Measurements from ENCODE around the gene PROB1. TPM values are rescaled to one million over a fixed set of nuclear protein-coding genes. Genes with fewer than 3 reads are reported as not detected.

PROB1 gene
- total and polyA plus RNA-seq, 2 of the 13 experiments (the other 11 are each of a cell fraction or from before 2014, with no cell fraction given) = 0.69 to 1.1 TPM

- TF ChIP-seq ZBTB40 (IDR thresholded peaks at IDR 0.05) (no peak), ZBTB40 (CRISPR knock-in tag; IDR thresholded peaks at IDR 0.05) (no peak), CENPT (CRISPR knock-in tag; IDR thresholded peaks at IDR 0.05; ENCODE audit: low read depth) (no peak), STAT6 (CRISPR knock-in tag; IDR thresholded peaks at IDR 0.05; ENCODE audit: borderline replicate concordance) (no peak), SRSF4 (IDR thresholded peaks at IDR 0.05; ENCODE audit: low read depth, low read length, poor library complexity, severe bottlenecking) (no peak), PATZ1 (CRISPR knock-in tag; IDR thresholded peaks at IDR 0.05) (peak; percentile 83), ZNF235 (CRISPR knock-in tag; IDR thresholded peaks at IDR 0.05; ENCODE audit: borderline replicate concordance) (no peak), IKZF4 (CRISPR knock-in tag; IDR thresholded peaks at IDR 0.05; ENCODE audit: borderline replicate concordance, low read depth, not compliant biosample characterization) (no peak), ARID3A (IDR thresholded peaks at IDR 0.05; ENCODE audit: low read depth, low read length) (no peak), TBX2 (CRISPR knock-in tag; IDR thresholded peaks at IDR 0.05; ENCODE audit: borderline replicate concordance) (peak; percentile 51; the same call in 1 of the 2 replicates), AKAP8 (CRISPR knock-in tag; IDR thresholded peaks at IDR 0.05) (no peak), CBFB (CRISPR knock-in tag; IDR thresholded peaks at IDR 0.05) (no peak), AGO1 (IDR thresholded peaks at IDR 0.05; ENCODE audit: low read depth, low read length, poor library complexity, severe bottlenecking) (no peak)
These were observed 6.6 kb downstream of the PROB1 start (continued) for GRCh38 chr5:139388198-139388821.
